GM12891 (cell line): ENCODE results near the gene BMPR1A.
"Not testable (repeated sequence)": the region's sequence is repeated elsewhere in the genome, so short reads cannot be mapped to it uniquely, and the experiment has no call there.

Experiments
- DNase-seq: peaks from one replicate; pipeline ENCODE4 v3.0.0; 2011; ENCODE audit warnings: low spot score; ENCODE audit not compliant: insufficient read length
- FAIRE-seq: peaks from 2 replicates; lab custom pipeline; 2011; peaks lifted over from hg19 to GRCh38; lab: Jason Lieb, UNC
- PAX5 ChIP-seq: IDR thresholded peaks from 2 replicates; pipeline ENCODE4 v1.6.1; 2011; ENCODE audit warnings: low read length, moderate library complexity, mild to moderate bottlenecking; ENCODE audit not compliant: insufficient read depth, severe bottlenecking
- POLR2A ChIP-seq: IDR thresholded peaks from 2 replicates; pipeline ENCODE4 v1.6.1; 2011; ENCODE audit warnings: low read depth, low read length, control low read depth
- POLR2AphosphoS5 ChIP-seq: IDR thresholded peaks from 2 replicates; pipeline ENCODE4 v1.6.1; 2011; ENCODE audit warnings: low read depth, low read length, control low read depth
- POU2F2 ChIP-seq: IDR thresholded peaks from 2 replicates; pipeline ENCODE4 v1.6.1; 2011; ENCODE audit warnings: low read depth, mild to moderate bottlenecking, control low read depth, low read length, moderate library complexity
- SPI1 ChIP-seq: IDR thresholded peaks from 2 replicates; pipeline ENCODE4 v1.6.1; 2011; ENCODE audit warnings: low read depth, low read length, control low read depth
- TAF1 ChIP-seq: IDR thresholded peaks from 2 replicates; pipeline ENCODE4 v1.6.1; 2011; ENCODE audit warnings: low read depth, low read length, control low read depth

BMPR1A gene

GRCh38 chr10:86857128-86857721 lies 100.8 kb downstream of the BMPR1A start:
- TF ChIP-seq POU2F2, result no peak
- TF ChIP-seq POLR2AphosphoS5, result no peak
- no peak for TF ChIP-seq PAX5
- TF ChIP-seq SPI1, result no peak
- no peak for TF ChIP-seq TAF1
- no peak for TF ChIP-seq POLR2A
- DNase-seq (no peak), FAIRE-seq (peak; percentile 26)

GRCh38 chr10:86858011-86858410 lies 101.6 kb downstream of the BMPR1A start:
- FAIRE-seq (no peak), DNase-seq (no peak)
- no peak for TF ChIP-seq POLR2AphosphoS5
- no peak for TF ChIP-seq POU2F2
- TF ChIP-seq PAX5, result no peak
- TF ChIP-seq TAF1, result no peak
- TF ChIP-seq POLR2A, result no peak

GRCh38 chr10:86861351-86861750 lies 104.9 kb downstream of the BMPR1A start:
- no peak for DNase-seq
- FAIRE-seq, result peak; percentile 23
- TF ChIP-seq TAF1 (no peak), POU2F2 (no peak)

GRCh38 chr10:86862373-86862772 lies 106.0 kb downstream of the BMPR1A start:
- no peak for DNase-seq
- FAIRE-seq, result no peak
- TF ChIP-seq SPI1 (no peak), POU2F2 (no peak), TAF1 (no peak), POLR2A (no peak), PAX5 (no peak), POLR2AphosphoS5 (no peak)

- FAIRE-seq, result no peak
- TF ChIP-seq POU2F2 (no peak), SPI1 (no peak), TAF1 (no peak), POLR2AphosphoS5 (no peak), POLR2A (no peak)
These were observed 106.5 kb downstream of the BMPR1A start for GRCh38 chr10:86862786-86863483.

GRCh38 chr10:86863484-86863842 lies 107.0 kb downstream of the BMPR1A start:
- DNase-seq, result no peak
- no peak for FAIRE-seq
- TF ChIP-seq SPI1 (no peak), POLR2AphosphoS5 (no peak), PAX5 (no peak), POLR2A (no peak), POU2F2 (no peak), TAF1 (no peak)

More at GRCh38 chr10:86862786-86863483, 106.5 kb downstream of the BMPR1A start:
- no peak for DNase-seq

- DNase-seq, FAIRE-seq: not testable (repeated sequence)
These were observed 108.8 kb downstream of the BMPR1A start for GRCh38 chr10:86865011-86865811.

- TF ChIP-seq POU2F2 (no peak), SPI1 (no peak), TAF1 (no peak), POLR2AphosphoS5 (no peak), PAX5 (no peak), POLR2A (no peak)
- FAIRE-seq (no peak), DNase-seq (no peak)
These were observed 110.7 kb downstream of the BMPR1A start for GRCh38 chr10:86867149-86867548.

GRCh38 chr10:86868353-86868752 lies 111.9 kb downstream of the BMPR1A start:
- TF ChIP-seq POLR2A (no peak), PAX5 (no peak), POU2F2 (no peak), POLR2AphosphoS5 (no peak), TAF1 (no peak), SPI1 (no peak)
- DNase-seq (no peak), FAIRE-seq (no peak)
